Measurements from ENCODE around the gene RNF8. TPM values are rescaled to one million over a fixed set of nuclear protein-coding genes. Genes with fewer than 3 reads are reported as not detected.
A peak's percentile ranks its signal among the peaks of the same experiment; 100 is the strongest.

Gene RNF8
- total and polyA plus RNA-seq, 2 of the 4 experiments (the other 2 are of a cell fraction), result 16.5 to 17.9 TPM

DNA sequence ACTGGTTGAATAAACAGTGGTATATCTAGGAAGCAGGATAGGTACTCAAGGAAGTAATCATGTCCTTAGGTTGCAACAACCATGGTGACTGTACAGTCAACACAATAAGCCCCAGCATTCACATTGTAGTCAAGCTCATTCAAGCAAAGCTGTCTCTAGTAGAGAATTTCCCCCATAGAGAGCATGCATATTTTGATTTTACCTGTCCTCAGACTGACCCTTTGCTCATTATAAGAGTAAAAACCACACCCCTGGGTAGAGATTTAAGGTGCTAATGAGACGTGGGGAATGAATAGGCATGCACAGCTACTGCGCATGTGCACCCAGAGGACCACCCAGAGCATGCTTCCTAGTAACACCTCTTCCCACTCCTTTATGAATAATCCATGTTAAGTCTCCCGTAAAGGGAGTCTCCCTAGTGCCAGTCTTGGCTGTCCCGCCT, 6.1 kb upstream of the RNF8 start:
- Histone ChIP-seq H2BK15ac (ENCODE audit: low read depth, low read length) (no peak overlapping the region), H3K14ac (replicated peaks; ENCODE audit: low read depth, low read length) (no peak overlapping the region), H4K91ac (ENCODE audit: insufficient read depth, low read depth, low read length) (no peak overlapping the region), H4K5ac (ENCODE audit: low read depth, low read length) (no peak overlapping the region), H3K9ac (ENCODE audit: low read depth, low read length) (no peak overlapping the region), H2AFZ (replicated peaks; ENCODE audit: low read length, poor library complexity) (no peak overlapping the region), H2BK120ac (ENCODE audit: low read depth, low read length) (no peak overlapping the region), H3K4ac (ENCODE audit: low read depth, low read length) (no peak overlapping the region), H3K4me1 (ENCODE audit: control insufficient read depth, insufficient read depth, low read length) (0 out of 2 replicates have a peak, but pooled peaks cover 2% of the 10 kb centered on the region), H3K56ac (ENCODE audit: extremely low read depth, insufficient read depth, low read length) (no peak overlapping the region), H2AK5ac (ENCODE audit: low read depth, low read length) (no peak overlapping the region), H3K27ac (ENCODE audit: insufficient read depth, low read length) (no peak overlapping the region), H2BK5ac (ENCODE audit: low read depth, low read length, poor library complexity, severe bottlenecking) (no peak overlapping the region), H2BK20ac (ENCODE audit: low read depth, low read length) (no peak overlapping the region), H4K20me1 (ENCODE audit: insufficient read depth, low read length) (no peaks in the 10 kb centered on the region), H3K79me1 (ENCODE audit: low read depth in 1 of 2, low read length in 2 of 2) (no peaks in the 10 kb centered on the region), H3K27me3 (ENCODE audit: control insufficient read depth, insufficient read depth, low read length) (peaks cover 2% of the 10 kb centered on the region; the same call in 1 of the 2 replicates), H3K4me3 (ENCODE audit: insufficient read depth, low read depth, low read length) (no peak overlapping the region), H3K36me3 (ENCODE audit: control insufficient read depth, insufficient read depth, low read length) (no peaks in the 10 kb centered on the region), H3K18ac (ENCODE audit: low read depth, low read length) (no peak overlapping the region), H3K9me1 (ENCODE audit: insufficient read depth, low read length) (no peaks in the 10 kb centered on the region), H2AK9ac (replicated peaks; ENCODE audit: low read depth, low read length, poor library complexity) (no peak overlapping the region), H3K23ac (ENCODE audit: low read depth, low read length) (no peak overlapping the region), H3K9me3 (ENCODE audit: control insufficient read depth, insufficient read depth, low read length) (no peaks in the 10 kb centered on the region), H4K8ac (ENCODE audit: low read depth in 2 of 2, low read length in 2 of 2) (no peak overlapping the region), H3K4me2 (ENCODE audit: low read depth, low read length) (no peak overlapping the region)
- CTCF ChIA-PET, result no interaction called here
- dilution Hi-C loops (cut with HindIII; ENCODE audit: low sequenced_read_pairs, unreplicated experiment) (no loop called here), in situ Hi-C loops (cut with MboI; ENCODE audit: low sequenced_read_pairs) (no loop called here), intact Hi-C loops (cut with micrococcal nuclease) (no loop called here)
- DNase-seq (no peak), ATAC-seq (ENCODE audit: low read depth) (peak; percentile 17; the same call in 1 of the 2 replicates)
- TF ChIP-seq NFE2L2 (IDR thresholded peaks at IDR 0.05; ENCODE audit: low read depth, low read length) (no peak), SMC3 (IDR thresholded peaks at IDR 0.05; ENCODE audit: low read depth, low read length) (no peak), CEBPB (IDR thresholded peaks at IDR 0.05; ENCODE audit: low read depth, low read length) (no peak), RFX5 (IDR thresholded peaks at IDR 0.05; ENCODE audit: low read depth, low read length) (no peak), MAFK (IDR thresholded peaks at IDR 0.05; ENCODE audit: low read depth, low read length) (no peak), RAD21 (IDR thresholded peaks at IDR 0.05; ENCODE audit: low read length) (no peak), BHLHE40 (IDR thresholded peaks at IDR 0.05; ENCODE audit: low read depth, low read length) (no peak)
- TF ChIP-seq, protein P1, sequence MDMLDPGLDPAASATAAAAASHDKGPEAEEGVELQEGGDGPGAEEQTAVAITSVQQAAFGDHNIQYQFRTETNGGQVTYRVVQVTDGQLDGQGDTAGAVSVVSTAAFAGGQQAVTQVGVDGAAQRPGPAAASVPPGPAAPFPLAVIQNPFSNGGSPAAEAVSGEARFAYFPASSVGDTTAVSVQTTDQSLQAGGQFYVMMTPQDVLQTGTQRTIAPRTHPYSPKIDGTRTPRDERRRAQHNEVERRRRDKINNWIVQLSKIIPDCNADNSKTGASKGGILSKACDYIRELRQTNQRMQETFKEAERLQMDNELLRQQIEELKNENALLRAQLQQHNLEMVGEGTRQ (IDR thresholded peaks at IDR 0.05; ENCODE audit: low read depth, low read length), result no peak
- 71% methylated on average over 2 of the region's 4 CpGs; no CpG with 5 or more reads in 1 of the 2 experiments for WGBS, 2 experiments (ENCODE audit: extremely low coverage in 2 of 2, insufficient read length in 1 of 2)
- BruUV-seq (replicated peaks), result no TSS peak
- POLR2A ChIA-PET (ENCODE audit: unreplicated experiment), result no interaction called here

Measured in IMR-90 (cell line).